GM18507 (cell line): Measurements from ENCODE around the gene LRP2.

Source experiments
- DNase-seq: peaks from one replicate; pipeline ENCODE4 v3.0.0; 2011; ENCODE audit warnings: low read depth; ENCODE audit not compliant: insufficient read length; ENCODE audit errors: extremely low spot score
- FAIRE-seq: peaks from 2 replicates; lab custom pipeline; 2011; peaks lifted over from hg19 to GRCh38; lab: Jason Lieb, UNC

LRP2 gene

DNA sequence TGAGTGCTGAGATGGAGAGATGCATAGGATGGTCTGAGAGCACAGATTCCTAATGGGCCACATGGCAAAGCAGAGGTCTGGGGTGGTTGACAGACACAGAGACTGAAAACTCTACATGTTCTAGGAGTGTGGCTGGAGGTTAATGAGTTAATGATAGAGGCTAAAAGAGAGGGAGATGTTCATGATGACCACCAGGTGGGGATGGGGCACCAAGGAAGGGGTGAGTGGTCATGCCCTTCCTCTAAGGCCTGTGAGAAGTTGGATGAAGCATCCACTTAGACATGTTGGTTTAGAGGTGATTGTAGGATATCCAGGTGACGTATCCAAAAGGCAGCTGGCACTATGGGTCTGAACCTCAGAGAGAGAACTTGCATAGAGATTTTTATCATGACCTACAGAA is 102.1 kb downstream of the LRP2 start:
- no peak for DNase-seq

GRCh38 chr2:169259402-169259801 is 102.9 kb downstream of the LRP2 start:
- FAIRE-seq (no peak), DNase-seq (no peak)

More for the DNA sequence above, 102.1 kb downstream of the LRP2 start:
- FAIRE-seq: no peak

GRCh38 chr2:169258045-169258601 is 104.2 kb downstream of the LRP2 start:
- FAIRE-seq (no peak), DNase-seq (no peak)

- FAIRE-seq: no peak
- no peak for DNase-seq
Measured at GRCh38 chr2:169254774-169255173, 107.6 kb downstream of the LRP2 start.

GRCh38 chr2:169247211-169247610 is 115.1 kb downstream of the LRP2 start:
- DNase-seq: no peak

DNA sequence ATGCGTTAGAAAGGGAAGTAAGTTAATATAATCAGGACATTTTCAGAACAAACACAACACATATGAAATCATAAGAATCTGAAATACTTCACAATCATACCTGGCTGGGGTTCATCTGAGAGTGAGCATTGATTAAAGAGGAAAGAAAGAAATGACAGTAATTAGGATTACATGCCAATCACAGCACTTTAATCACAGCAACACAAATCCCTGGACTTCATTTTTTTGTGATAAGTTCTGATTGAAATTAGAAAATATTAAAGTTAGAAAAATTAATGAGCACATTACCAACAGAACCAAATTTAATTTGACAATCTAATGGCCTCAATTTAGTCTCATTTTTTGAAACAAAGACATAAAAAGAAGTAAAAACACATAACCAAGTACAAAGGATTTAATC is 121.9 kb downstream of the LRP2 start:
- DNase-seq: no peak
- FAIRE-seq: no peak

More at GRCh38 chr2:169247211-169247610, 115.1 kb downstream of the LRP2 start:
- FAIRE-seq: no peak

DNA sequence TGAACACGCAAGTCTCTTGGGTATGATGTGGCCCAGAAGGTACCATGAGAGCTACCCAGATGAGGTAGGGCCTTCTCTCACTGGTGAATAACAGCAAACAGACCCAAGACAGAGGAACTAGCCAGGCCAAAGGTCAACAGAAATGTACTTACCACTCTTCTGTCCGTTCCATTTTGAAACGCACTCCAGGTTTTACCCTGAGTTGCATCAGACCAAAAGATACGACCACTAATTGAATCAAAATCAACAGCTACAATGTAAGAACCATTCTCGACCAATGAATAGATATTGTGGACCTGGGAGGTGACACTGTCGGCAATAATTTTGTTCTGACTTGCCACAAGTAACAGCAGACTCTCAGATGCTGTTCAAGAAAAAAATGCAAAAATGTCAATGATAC is 124.4 kb downstream of the LRP2 start:
- DNase-seq (no peak), FAIRE-seq (no peak)

GRCh38 chr2:169237286-169237685 is 125.0 kb downstream of the LRP2 start:
- FAIRE-seq: no peak
- no peak for DNase-seq

DNA sequence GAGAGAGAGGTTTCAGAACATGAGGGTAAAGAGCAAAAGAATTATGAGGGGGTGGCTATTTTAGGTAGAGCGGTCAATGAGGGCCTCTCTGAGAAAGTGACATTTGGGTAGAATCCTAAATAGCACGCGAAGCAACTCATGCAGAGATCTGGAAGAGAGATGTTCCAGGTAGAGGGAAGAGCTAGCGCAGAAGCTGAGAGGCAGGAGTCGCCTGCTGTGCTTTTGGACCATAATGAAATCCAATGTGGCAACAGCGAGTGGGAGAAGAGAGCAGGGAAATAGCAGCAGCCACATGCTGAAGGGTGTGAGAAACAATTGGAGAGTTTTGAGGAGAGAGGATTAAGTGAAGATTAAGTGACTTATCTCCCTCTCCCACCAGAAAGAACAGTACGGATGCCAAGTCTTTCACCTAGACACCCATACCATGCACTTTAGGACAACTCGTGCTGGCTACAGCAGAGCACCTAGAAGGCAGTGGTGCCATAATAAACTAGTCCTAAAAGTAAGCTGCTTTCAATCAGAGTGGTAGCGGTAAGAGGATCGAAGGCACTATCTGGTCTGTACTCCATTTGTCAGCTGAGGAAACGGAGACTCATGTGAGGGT is 129.7 kb downstream of the LRP2 start:
- no peak for DNase-seq
- FAIRE-seq: no peak

GRCh38 chr2:169230204-169230603 is 132.1 kb downstream of the LRP2 start:
- DNase-seq: no peak
- FAIRE-seq: no peak

GRCh38 chr2:169229590-169229989 is 132.7 kb downstream of the LRP2 start:
- DNase-seq (no peak), FAIRE-seq (no peak)

GRCh38 chr2:169225906-169226305 is 136.4 kb downstream of the LRP2 start:
- no peak for DNase-seq
- FAIRE-seq: no peak

DNA sequence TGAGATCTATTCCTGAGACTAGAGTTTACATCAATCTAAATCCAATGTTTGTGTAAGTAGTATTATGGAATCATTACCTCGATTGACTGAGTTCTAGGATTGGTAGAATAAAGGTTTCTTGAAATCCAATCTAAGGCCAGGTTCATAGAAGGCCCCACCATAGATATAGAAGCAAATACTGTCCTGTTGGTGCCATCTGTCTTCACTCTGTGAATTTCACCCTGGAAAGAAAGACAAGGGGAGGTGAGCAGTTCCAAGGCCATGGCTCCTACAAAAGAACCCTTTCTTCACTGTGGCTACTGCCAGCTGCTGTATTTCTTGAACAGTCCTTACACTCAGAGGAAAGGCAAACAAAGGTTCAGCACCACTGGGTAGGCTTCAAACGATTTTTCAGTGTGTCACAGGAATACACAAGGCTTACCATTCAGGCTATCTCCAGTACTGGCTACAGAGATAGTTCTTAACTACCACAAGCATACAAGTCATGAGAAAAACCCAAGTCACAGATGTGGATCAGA is 137.0 kb downstream of the LRP2 start:
- DNase-seq (no peak), FAIRE-seq (no peak)

GRCh38 chr2:169222665-169223064 is 139.7 kb downstream of the LRP2 start:
- DNase-seq: no peak
- peak; percentile 63 for FAIRE-seq

DNA sequence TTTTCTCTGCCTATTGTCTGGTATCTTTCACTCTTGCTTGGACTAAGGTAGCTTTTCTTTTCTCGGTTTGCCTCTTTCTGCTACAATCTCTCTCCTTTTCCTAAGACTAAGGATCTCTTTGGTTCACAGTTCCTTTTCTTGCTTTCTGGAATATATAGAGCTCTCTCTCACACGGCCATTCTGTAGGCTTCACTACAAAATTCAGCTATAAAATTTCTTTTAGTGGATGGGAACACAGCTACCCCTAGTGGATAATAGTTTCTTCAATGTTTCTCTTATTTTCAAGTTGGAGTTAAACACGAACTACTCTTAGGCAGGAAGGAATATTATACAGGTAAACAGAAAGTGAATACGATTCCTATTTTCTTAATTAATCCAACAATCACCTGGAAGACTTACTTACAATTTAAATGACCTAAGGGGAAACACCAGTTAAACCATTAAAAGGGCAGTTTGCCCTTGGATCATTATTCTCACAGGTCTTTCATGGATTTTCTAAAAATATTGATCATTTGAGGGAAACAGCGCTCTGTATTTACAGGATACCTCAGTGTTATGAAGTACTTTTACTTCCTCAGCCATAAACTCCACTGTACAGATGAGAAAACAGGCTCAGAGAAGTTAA is 140.5 kb downstream of the LRP2 start:
- no peak for DNase-seq
- FAIRE-seq: no peak

DNA sequence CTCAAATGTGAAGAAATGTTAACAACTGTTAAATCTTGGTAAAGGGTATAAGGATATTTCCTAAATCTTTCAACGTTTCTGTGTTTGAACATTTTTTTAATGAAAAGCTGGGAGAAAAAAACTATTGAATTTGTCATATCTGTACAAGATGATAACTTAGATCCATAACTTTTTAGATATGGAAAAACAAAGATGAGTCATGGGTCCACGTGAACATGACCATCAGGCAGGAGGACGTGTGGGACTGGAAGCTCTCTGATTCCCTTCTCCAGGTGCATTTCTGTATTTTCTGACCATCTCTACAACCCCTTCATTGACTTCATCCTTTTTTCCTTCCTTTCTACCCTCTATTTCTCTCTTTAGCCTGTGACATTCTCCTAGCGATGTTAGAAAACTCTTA is 151.4 kb downstream of the LRP2 start:
- FAIRE-seq: no peak
- no peak for DNase-seq

DNA sequence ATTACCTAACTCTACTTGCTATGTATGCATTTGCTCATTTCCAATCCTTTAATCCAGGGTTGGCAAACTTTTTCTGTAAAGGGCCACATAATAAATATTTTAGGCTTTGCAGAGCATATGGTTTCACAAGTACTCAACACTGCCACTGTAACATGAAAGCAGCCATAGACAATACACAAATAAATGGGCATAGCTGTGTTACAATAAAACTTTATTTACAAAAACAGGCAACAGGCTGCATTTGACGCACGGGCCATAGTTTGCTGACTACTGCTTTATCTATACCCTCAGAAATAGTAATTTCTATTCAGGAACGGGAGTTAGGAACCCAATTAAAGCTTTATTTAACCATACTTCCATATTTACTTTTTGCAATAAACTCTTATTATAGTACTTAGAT is 154.3 kb downstream of the LRP2 start:
- no peak for DNase-seq
- no peak for FAIRE-seq

DNA sequence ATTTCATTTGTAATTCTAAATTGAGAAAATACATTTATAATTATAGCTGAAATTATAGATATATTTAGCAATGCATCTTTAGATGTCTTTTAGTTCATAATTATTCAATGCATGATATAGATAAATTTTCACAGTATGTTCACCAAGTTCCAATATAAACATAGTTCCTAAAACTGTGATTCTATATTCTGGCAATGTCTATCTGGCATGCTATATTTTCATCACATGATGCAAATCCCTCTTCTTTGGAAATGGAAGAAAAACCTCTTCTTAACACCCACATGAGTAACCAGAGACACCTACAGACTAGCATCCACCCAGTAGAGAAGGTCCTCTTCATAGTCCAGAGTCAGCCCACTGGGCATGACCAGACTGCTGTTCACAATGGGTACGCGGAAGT is 157.2 kb downstream of the LRP2 start:
- FAIRE-seq (no peak), DNase-seq (no peak)

DNA sequence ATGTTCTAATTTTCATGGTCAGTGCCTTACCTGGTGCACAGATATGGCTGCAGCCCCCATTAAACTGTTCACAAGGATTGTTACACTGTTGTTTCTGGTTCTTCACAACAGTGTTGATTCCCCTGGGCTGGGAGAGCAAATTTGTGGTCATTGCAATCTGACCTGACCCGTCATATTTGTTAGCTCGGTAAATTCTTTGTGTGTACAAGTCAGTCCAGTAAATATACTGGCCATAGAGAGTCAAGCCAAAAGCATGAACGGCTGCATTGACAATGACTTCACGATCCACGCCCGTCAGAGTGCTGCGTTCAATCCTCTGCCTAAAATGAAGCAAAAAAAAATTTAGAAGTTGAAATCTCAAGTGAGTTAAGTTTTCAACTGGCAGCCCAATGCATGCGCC is 158.4 kb downstream of the LRP2 start:
- FAIRE-seq (no peak), DNase-seq (no peak)

DNA sequence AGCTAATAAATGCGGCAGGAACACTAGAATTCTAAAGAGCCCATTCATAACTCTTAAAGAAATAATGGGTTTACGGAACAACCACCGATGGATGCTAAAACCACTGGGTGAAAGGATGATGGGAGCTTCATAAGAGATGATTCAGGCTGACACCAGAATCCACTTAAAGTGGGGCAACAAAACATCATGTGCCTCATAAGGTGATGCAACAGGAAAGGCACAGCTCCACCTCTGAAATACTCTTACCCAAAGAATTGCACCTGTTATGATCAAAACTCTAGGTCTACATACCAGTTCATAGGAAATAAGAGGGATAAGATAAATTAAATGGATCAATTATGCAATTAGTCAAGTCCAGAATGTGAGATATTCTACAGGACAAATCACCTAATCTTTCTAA is 161.6 kb downstream of the LRP2 start:
- FAIRE-seq (no peak), DNase-seq (no peak)

GRCh38 chr2:169193618-169194017 is 168.7 kb downstream of the LRP2 start:
- FAIRE-seq (no peak), DNase-seq (no peak)
